GM12878 (cell line): Measurements from ENCODE around the gene CACNA1A. TPM values are rescaled to one million over a fixed set of nuclear protein-coding genes. Genes with fewer than 3 reads are reported as not detected.
"Not testable (repeated sequence)": the region's sequence is repeated elsewhere in the genome, so short reads cannot be mapped to it uniquely, and the experiment has no call there.

Experiments
- ATAC-seq: fragments of 200-7000 bp; cut with Tn5 transposase; 3 replicates; pipeline ENCODE4 v1.9.1; 2020; ENCODE audit warnings: mild to moderate bottlenecking, moderate library complexity
- BruUV-seq: library from RNA; stranded (reverse); fragments of 400-500 nt; replicated peaks from 2 replicates; lab custom pipeline; 2021; lab: Mats Ljungman, UMichigan
- CTCF ChIA-PET: fragments of 300-600 bp; sonication (Branson Sonifier 250); formaldehyde crosslinking; extraction: SDS; loops from one replicate; lab custom pipeline; 2021; ENCODE audit warnings: inconsistent platforms; lab: Yijun Ruan, JAX
- POLR2A ChIA-PET: fragments of 350-600 bp; formaldehyde crosslinking; extraction: SDS; loops from one replicate; lab custom pipeline; 2021; ENCODE audit warnings: inconsistent platforms; lab: Charles Lee
- RAD21 ChIA-PET: fragments of 300-600 bp; sonication (Branson Sonifier 250); formaldehyde crosslinking; loops from one replicate; lab custom pipeline; 2023; ENCODE audit warnings: antibody characterized with exemption; ENCODE audit not compliant: unreplicated experiment; lab: Charles Lee
- SMC1A ChIA-PET: fragments of 300-600 bp; sonication (Branson Sonifier 250); formaldehyde crosslinking; loops from one replicate; lab custom pipeline; 2023; ENCODE audit not compliant: unreplicated experiment, uncharacterized antibody; lab: Charles Lee
- DNase-seq: peaks from one replicate; pipeline ENCODE4 v3.0.0-alpha.2; 2011; ENCODE audit warnings: low read depth, low spot score
- FAIRE-seq: peaks from 3 replicates; lab custom pipeline; 2011; peaks lifted over from hg19 to GRCh38; lab: Jason Lieb, UNC
- H2AFZ ChIP-seq: 2 replicates; pipeline ENCODE4 v1.6.0; 2011; ENCODE audit warnings: low read depth, low read length, control low read depth; ENCODE audit not compliant: control insufficient read depth
- H3K27ac ChIP-seq: 2 replicates; pipeline ENCODE4 v1.5.1; 2011; ENCODE audit warnings: control low read depth; ENCODE audit not compliant: control insufficient read depth, insufficient read depth
- H3K27me3 ChIP-seq, 2 experiments: replicated peaks in 1 of 2; 2 replicates each; pipeline versions ENCODE4 v1.6.0 to v1.6.1; 2011; ENCODE audit warnings: low read length in 1 of 2; ENCODE audit not compliant: control insufficient read depth in 2 of 2, insufficient read depth in 2 of 2
- H3K36me3 ChIP-seq, 2 experiments: 2 replicates each; pipeline ENCODE4 v1.5.1; 2011; ENCODE audit warnings: low read length in 1 of 2; ENCODE audit not compliant: control insufficient read depth in 2 of 2, insufficient read depth in 2 of 2
- H3K4me1 ChIP-seq: 2 replicates; pipeline ENCODE4 v1.6.1; 2011; ENCODE audit warnings: mild to moderate bottlenecking, low read length, moderate library complexity, mixed read lengths; ENCODE audit not compliant: control insufficient read depth, insufficient read depth
- H3K4me2 ChIP-seq: 2 replicates; pipeline ENCODE4 v1.6.0; 2011; ENCODE audit warnings: control low read depth; ENCODE audit not compliant: control insufficient read depth, insufficient read depth
- H3K4me3 ChIP-seq: fragments of 200-600 bp; sonication (generic); 2 replicates; pipeline ENCODE4 v1.5.1; 2016
- H3K79me2 ChIP-seq: 2 replicates; pipeline ENCODE4 v1.6.0; 2011; ENCODE audit warnings: low read length; ENCODE audit not compliant: control insufficient read depth, insufficient read depth
- H3K9ac ChIP-seq: 2 replicates; pipeline ENCODE4 v1.8.0; 2011; ENCODE audit warnings: low read length, control low read depth, mixed read lengths; ENCODE audit not compliant: control insufficient read depth, insufficient read depth
- H3K9me3 ChIP-seq: replicated peaks from 3 replicates; pipeline ENCODE4 v1.5.1; 2011; ENCODE audit warnings: mild to moderate bottlenecking, low read length; ENCODE audit not compliant: control insufficient read depth, insufficient read depth
- H4K20me1 ChIP-seq: 2 replicates; pipeline ENCODE4 v1.6.0; 2011; ENCODE audit not compliant: control insufficient read depth, insufficient read depth
- NFYB ChIP-seq: IDR thresholded peaks from 2 replicates; pipeline ENCODE4 v1.6.1; 2011; ENCODE audit warnings: low read depth, mild to moderate bottlenecking, low read length, improper control_type of control experiment, moderate library complexity; ENCODE audit not compliant: insufficient read depth
- WGBS: methylation state at CpG from one replicate; pipeline ENCODE4 v1.1.6; 2016; ENCODE audit warnings: low lambda C conversion rate; ENCODE audit not compliant: insufficient replicate concordance, insufficient coverage; ENCODE audit errors: missing lambda C conversion rate; 5-methylcytosine and 5-hydroxymethylcytosine counted together
- in situ Hi-C: fragments of 300-500 bp; cut with MboI; formaldehyde crosslinking; loops from 9 replicates; pipeline ENCODE4 v1.14.3; 2018; ENCODE audit warnings: mixed read lengths
- intact Hi-C: fragments of 100-400 bp; cut with micrococcal nuclease; formaldehyde crosslinking; loops from one replicate; pipeline ENCODE4 v1.14.2; 2022; ENCODE audit not compliant: unreplicated experiment
- polyA plus RNA-seq, 11 experiments: library from polyadenylated mRNA; depleted of rRNA in 4 of 11; unstranded in 6 of 11; stranded (reverse) in 5 of 11; fragments of >200 nt; fragmentation: Nextera tagmentation in 4 of 11; fragmentation: Illumina TruSeq in 1 of 11; extraction: Ambion mirVana in 4 of 11; extraction: Trizol in 1 of 11; gene quantifications; 1 replicate in 1 of 11; 2 replicates in 10 of 11; pipeline versions ENCODE4 v1.2.1 to v1.2.3, GENCODE V29; 2011 to 2016; ENCODE audit warnings: inconsistent platforms in 2 of 11, missing spikeins in 2 of 11, low read depth in 1 of 11
- total RNA-seq, 4 experiments: library from RNA; depleted of rRNA in 3 of 4; stranded (reverse); fragments of >200 nt in 3 of 4; fragmentation: Illumina TruSeq in 1 of 4; extraction: Trizol in 1 of 4; gene quantifications; 2 replicates each; pipeline versions ENCODE4 v1.2.1 to v1.2.3, GENCODE V29; 2013 to 2021

CACNA1A gene
- total and polyA plus RNA-seq, 10 of the 15 experiments (the other 5 are each of a cell fraction or from before 2014, with no cell fraction given) = 1.1 to 4.4 (median 2.5) TPM

DNA sequence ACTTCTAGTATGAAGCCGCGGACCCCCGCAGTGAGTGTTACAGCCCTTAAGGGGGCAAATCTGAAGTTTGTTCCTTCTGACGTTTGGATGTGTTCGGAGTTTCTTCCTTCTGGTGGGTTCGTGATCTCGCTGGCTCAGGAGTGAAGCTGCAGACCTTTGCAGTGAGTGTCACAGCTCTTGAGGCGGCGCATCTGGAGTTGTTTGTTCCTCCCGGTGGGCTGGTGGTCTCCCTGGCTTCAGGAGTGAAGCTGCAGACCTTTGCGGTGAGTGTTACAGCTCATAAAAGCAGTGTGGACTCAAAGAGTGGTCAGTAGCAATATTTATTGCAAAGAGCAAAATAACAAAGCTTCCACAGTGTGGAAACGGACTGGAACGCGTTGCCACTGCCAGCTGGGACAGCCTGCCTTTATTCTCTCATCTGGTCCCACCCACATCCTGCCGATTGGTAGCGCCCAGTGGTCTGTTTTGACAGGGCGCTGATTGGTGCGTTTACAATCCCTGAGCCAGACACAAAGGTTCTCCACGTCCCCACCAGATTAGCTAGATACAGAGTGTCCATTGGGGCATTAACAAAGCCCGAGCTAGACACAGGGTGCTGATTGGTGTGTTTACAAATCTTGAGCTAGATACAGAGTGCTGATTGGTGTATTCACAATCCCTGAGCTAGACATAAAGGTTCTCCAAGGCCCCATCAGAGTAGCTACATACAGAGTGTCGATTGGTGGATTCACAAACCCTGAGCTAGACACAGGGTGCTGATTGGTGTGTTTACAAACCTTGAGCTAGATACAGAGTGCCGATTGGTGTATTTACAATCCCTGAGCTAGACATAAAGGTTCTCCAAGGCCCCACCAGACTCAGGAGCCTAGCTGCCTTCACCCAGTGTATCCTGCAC, 320.3 kb downstream of the CACNA1A start:
- H3K36me3 ChIP-seq, BruUV-seq, intact Hi-C loops, H3K4me2 ChIP-seq: not testable (repeated sequence)
- peaks cover 15% of the 10 kb centered on the region for H3K4me1 ChIP-seq
- peak; percentile 54; the same call in 1 of the 2 replicates for TF ChIP-seq NFYB
- TF ChIP-seq, all 136 proteins: peak for 1; not testable (repeated sequence) for 135
- in situ Hi-C loops, H3K4me3 ChIP-seq, DNase-seq, H3K9me3 ChIP-seq, ATAC-seq, H2AFZ ChIP-seq, FAIRE-seq, H3K27me3 ChIP-seq, POLR2A ChIA-PET, H3K79me2 ChIP-seq, H3K9ac ChIP-seq, H4K20me1 ChIP-seq, H3K27ac ChIP-seq: not testable (repeated sequence)
- SMC1A ChIA-PET = interaction anchor here (0.6 to 1.1 kb wide), 2 partner anchors 9 to 63 kb away, joined by 3 read pairs; no protein-coding TSS in a partner anchor
- 89% methylated on average over 22 of the region's 22 CpGs for WGBS
- CTCF ChIA-PET = interaction anchor here (0.7 to 1.0 kb wide), 2 partner anchors 9 to 243 kb away, joined by 4 read pairs; no protein-coding TSS in a partner anchor
- RAD21 ChIA-PET = interaction anchor here (1.2 kb wide), 1 partner anchor 31 kb away, joined by 3 read pairs; no protein-coding TSS in a partner anchor

DNA sequence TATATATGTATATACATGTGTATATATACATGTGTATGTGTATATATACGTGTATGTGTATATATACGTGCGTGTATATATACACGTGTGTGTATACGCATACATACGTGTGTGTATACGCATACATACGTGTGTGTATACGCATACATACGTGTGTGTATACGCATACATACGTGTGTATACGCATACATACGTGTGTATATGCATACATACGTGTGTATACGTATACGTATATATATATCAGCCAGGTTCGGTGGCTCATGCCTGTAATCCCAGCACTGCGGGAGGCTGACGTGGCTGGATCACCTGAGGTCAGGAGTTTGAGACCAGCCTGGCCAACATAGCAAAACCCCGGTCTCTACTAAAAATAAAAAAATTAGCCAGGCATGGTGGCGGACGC, 321.4 kb downstream of the CACNA1A start:
- WGBS = 92% methylated on average over 23 of the region's 23 CpGs
- BruUV-seq, SMC1A ChIA-PET, CTCF ChIA-PET, H3K36me3 ChIP-seq, H3K4me3 ChIP-seq, RAD21 ChIA-PET, H3K27me3 ChIP-seq, ATAC-seq, H3K9ac ChIP-seq, POLR2A ChIA-PET, FAIRE-seq, H4K20me1 ChIP-seq, DNase-seq, H3K79me2 ChIP-seq, intact Hi-C loops, in situ Hi-C loops, H3K9me3 ChIP-seq, H3K27ac ChIP-seq, H2AFZ ChIP-seq, H3K4me2 ChIP-seq: not testable (repeated sequence)
- H3K4me1 ChIP-seq = peaks cover 18% of the 10 kb centered on the region
